LNCAP (cell line): ENCODE data around the gene DNAJB11.

Source experiments
- TF ChIP-seq, protein P1 (sequence below): fragments of 450-650 bp; IDR thresholded peaks from 2 replicates; pipeline ENCODE4 v1.5.1; 2017; ENCODE audit warnings: mild to moderate bottlenecking

Gene DNAJB11

DNA sequence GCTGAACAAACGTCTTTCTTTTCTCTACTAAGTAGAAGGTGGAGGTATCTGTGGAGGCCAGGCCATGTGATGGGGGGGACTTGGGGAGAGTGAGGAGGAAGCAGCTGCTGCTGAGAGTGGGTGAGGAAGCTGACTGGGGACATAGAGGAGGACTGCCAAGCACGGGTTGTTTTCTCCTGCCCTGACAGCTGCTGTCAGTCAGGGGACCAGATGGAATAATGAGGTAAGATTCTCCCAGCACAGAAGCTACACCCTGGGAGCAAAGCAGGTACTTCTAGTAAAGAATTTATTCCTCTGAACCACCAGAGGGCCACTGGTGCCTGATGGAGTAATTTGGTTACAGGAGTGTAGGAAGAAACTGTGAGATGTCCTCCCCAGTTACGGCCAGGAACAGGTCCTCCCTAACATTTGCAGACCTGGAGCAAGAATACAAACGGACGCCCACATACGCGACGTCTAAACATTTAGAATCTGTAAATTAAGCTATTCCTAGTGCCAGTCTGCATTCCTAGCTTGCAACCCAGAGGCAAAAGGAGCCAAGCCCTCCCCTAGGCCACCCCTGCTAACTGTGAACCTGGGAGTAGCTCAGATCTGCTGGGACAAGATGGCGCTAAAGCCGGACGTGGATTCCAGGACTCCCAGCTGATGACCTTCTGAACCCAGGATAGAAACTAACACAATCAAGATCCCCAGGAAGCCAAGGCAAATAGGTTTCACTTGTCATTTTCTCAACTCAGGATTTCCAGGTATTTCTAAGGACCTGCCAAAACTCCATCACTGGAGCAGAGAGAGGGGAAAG is 41.1 kb upstream of the DNAJB11 start:
- TF ChIP-seq, protein P1, sequence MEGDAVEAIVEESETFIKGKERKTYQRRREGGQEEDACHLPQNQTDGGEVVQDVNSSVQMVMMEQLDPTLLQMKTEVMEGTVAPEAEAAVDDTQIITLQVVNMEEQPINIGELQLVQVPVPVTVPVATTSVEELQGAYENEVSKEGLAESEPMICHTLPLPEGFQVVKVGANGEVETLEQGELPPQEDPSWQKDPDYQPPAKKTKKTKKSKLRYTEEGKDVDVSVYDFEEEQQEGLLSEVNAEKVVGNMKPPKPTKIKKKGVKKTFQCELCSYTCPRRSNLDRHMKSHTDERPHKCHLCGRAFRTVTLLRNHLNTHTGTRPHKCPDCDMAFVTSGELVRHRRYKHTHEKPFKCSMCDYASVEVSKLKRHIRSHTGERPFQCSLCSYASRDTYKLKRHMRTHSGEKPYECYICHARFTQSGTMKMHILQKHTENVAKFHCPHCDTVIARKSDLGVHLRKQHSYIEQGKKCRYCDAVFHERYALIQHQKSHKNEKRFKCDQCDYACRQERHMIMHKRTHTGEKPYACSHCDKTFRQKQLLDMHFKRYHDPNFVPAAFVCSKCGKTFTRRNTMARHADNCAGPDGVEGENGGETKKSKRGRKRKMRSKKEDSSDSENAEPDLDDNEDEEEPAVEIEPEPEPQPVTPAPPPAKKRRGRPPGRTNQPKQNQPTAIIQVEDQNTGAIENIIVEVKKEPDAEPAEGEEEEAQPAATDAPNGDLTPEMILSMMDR = no peak

DNA sequence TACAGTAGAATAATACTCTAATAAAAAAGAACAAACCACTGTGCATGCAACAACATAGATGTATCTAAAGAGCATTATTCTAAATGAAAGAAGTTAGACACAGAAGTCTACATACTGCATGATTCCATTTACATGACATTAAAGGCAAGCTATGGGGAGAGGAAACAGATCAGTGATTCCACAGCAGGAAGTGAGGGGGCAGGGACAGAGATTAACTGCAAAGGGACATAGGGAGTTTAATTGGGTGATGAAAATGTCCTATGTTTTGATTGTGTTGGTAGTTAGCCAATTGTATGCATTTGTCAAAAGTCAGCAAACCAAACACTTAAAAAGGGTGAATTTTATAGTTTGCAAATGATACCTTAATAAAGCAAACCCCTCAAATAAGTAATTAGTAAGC is 40.1 kb upstream of the DNAJB11 start:
- TF ChIP-seq, protein P1 = no peak

DNA sequence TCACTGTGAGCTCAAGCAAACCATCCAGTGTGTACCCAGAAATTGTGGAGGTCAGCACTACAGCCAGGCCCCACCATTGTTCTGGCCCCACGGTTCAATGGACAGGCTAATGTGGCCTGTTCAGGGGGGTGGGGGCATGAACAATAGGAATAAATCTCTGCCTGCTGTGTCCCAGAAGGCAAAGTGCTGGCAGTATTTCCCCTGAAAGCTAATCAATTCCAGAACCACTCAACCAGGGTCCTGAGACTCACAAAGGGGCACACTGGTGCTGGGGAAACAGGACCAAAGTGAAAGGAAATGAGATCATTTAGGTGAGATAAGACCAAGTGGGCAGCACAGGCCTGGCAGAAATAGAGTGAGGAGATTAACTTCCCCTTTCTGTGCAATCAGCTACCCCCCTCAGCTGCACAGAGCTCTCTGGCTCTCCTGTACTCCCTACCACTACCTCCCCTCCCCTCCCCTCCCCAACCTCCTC is 37.9 kb upstream of the DNAJB11 start:
- TF ChIP-seq, protein P1 = no peak

DNA sequence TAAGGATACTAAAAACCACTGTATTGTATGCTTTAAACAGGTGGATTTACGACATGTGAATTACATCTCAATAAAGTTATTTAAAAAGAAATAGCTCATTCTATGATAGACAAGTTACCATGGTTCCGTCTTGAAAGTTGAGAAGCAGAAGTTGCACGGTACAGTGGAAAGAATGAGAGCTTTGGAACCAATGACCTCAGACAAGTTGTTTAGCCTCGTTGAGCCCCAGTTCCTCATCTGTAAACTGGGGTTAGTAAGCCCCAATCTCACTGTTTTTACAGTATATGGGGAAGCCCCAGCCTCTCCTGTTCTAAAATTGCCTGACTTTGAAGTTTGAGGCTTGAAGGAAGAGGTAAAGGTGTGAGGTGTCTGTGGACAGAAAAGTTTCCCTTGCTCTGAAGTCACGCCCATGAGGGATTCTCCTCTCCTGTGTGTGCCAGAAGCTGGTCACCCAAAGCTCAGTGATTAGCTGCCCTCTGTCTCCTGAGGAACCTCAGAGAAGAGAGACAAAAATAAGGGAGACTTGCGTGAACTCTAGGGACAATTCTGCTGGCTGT is 36.3 kb upstream of the DNAJB11 start:
- TF ChIP-seq, protein P1 = no peak

DNA sequence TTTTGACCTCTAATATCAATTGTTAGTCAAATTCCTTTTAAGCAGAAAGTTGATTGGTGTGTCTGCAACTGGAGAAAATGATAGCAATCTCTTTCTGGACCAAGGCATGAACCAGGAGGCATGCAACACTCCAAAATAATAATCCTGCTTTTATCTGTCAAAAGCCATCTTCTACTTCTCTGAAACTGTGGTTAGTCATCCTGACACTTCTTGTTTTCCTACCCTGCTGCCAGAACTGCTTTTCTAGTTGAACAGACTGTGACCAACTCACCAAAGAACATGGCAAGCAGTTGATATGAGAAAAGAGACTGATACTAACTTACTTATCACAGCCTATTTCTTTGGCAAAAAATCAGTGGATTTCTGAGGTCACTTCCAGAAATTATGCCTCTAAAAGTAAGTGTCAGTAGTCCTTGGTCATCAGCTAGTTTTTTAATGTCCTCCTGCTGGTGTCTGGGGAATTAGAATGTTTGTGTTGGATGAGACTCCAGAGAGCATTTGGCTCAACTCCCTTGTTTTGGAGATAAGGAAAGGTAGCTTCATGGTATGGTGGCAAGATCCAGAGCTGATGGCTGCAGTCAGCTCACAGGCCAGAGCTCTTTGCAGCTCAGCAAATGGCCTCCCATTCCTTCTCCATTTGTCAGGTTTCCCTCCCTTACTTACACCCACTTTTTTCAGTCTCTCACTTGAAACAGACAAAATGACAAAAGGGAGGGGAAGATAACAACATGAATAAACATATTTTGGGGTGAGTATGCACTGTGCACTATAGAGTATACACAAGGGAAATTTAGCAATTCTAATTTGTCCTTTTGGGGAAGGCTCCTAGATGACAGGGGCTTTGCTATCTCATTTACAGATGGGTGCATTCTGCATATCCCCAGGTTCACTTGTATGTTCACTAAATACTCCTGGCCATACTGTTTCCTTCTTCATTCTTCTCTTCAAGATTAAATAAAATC is 33.4 kb upstream of the DNAJB11 start:
- TF ChIP-seq, protein P1 = no peak

DNA sequence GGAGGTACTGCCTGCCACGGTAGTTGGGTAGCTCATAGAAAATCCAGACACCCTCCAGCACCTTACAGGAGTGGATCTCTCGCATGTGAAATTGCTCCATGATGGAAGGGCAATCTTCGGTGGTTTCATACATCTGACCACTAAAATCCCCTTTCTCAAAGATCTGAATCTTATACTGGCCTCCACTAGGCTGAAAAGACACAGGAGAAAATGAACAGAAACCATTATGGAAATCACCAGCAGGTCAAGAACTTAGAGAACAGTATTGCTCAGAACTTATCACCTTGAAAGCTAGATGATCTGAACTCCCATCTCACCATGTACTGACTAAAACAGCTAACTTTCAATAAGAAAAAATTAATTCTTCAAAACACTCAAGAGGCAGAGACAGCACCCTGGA is 31.7 kb upstream of the DNAJB11 start:
- TF ChIP-seq, protein P1 = no peak

DNA sequence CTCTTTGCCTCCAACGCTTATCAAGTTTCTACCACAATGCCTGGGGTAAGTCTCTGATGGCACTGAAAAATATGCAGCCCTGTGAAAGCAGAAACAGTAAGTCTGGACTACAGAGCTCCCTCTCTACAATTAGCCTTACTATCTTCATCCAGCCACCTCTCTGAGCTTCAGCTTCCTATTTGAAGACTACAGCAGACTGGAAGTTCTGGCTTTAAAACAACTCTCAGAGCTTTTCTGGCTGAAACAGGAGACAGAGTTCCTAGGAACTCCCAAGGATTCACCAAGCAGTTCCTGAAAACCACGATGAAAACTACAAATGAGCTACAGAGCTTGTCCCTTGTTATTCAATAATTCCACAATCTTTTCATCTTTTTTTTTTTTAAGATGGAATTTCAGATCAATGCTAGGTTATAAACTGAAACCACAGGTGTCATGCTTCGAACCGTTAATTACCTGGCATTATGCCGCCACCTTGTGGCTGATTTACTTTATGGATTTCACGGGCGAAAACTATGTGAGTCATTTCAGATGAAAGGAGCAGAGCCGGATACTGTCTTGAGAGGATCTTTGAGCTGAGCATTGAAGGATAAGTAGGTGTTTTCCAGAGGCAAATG is 30.2 kb upstream of the DNAJB11 start:
- TF ChIP-seq, protein P1 = peak; percentile 74
